GM18907 (cell line): ENCODE data around the gene RNPS1.

Experiments used
- ATAC-seq: cut with Tn5 transposase; IDR thresholded peaks from one replicate; pipeline ENCODE4 v1.9.1; 2021; ENCODE audit warnings: mild to moderate bottlenecking, moderate library complexity; ENCODE audit not compliant: unreplicated experiment

RNPS1 gene

GRCh38 chr16:2236337-2237101 lies 31.4 kb downstream of the RNPS1 start, which contains the start of gene DNASE1L2:
DNASE1L2 (plus strand) TSS chr16:2236444; CDS start chr16:2236817, 373 bp downstream.
- no peak for ATAC-seq

GRCh38 chr16:2235695-2236336 lies 32.1 kb downstream of the RNPS1 start:
- no peak for ATAC-seq

- ATAC-seq = no peak
These were observed 32.7 kb downstream of the RNPS1 start for GRCh38 chr16:2235234-2235651.

GRCh38 chr16:2234813-2235170 lies 33.1 kb downstream of the RNPS1 start:
- no peak for ATAC-seq

GRCh38 chr16:2233872-2234812 lies 33.8 kb downstream of the RNPS1 start:
- no peak for ATAC-seq

- ATAC-seq = no peak
These were observed 34.7 kb downstream of the RNPS1 start for GRCh38 chr16:2233046-2233775.

- no peak for ATAC-seq
These were observed 35.6 kb downstream of the RNPS1 start for GRCh38 chr16:2232094-2232990.

GRCh38 chr16:2231016-2231931 lies 36.7 kb downstream of the RNPS1 start:
- no peak for ATAC-seq

- ATAC-seq = no peak
These were observed 37.5 kb downstream of the RNPS1 start for GRCh38 chr16:2230376-2230775.

- no peak for ATAC-seq
These were observed 38.2 kb downstream of the RNPS1 start for GRCh38 chr16:2229632-2230250.

- no peak for ATAC-seq
These were observed 38.8 kb downstream of the RNPS1 start for GRCh38 chr16:2229091-2229490.

GRCh38 chr16:2228161-2228824 lies 39.6 kb downstream of the RNPS1 start:
- ATAC-seq = no peak

- no peak for ATAC-seq
These were observed 41.0 kb downstream of the RNPS1 start for GRCh38 chr16:2226918-2227317.

- no peak for ATAC-seq
These were observed 41.6 kb downstream of the RNPS1 start for GRCh38 chr16:2226245-2226793.

GRCh38 chr16:2223942-2224486 lies 43.9 kb downstream of the RNPS1 start:
- peak; percentile 35 for ATAC-seq

GRCh38 chr16:2223221-2223941 lies 44.5 kb downstream of the RNPS1 start, which contains the start of gene E4F1:
E4F1 (plus strand) TSS chr16:2223591; CDS start chr16:2223614, 23 bp downstream.
- ATAC-seq = peak; percentile 90
